Measurements from ENCODE around the gene STARD7.
A peak's percentile ranks its signal among the peaks of the same experiment; 100 is the strongest.

Gene STARD7

GRCh38 chr2:96195410-96196066 lies 13.1 kb downstream of the STARD7 start:
- DNase-seq = no peak

- DNase-seq = no peak
Measured at GRCh38 chr2:96191937-96192670, 16.5 kb downstream of the STARD7 start.

GRCh38 chr2:96188821-96189526 lies 19.7 kb downstream of the STARD7 start:
- DNase-seq = no peak

- DNase-seq = no peak
Measured at GRCh38 chr2:96186562-96186961, 22.1 kb downstream of the STARD7 start.

- no peak for DNase-seq
Measured at GRCh38 chr2:96185516-96185915, 23.1 kb downstream of the STARD7 start.

GRCh38 chr2:96184989-96185388 lies 23.6 kb downstream of the STARD7 start:
- no peak for DNase-seq

- DNase-seq = no peak
Measured at GRCh38 chr2:96184188-96184587, 24.4 kb downstream of the STARD7 start.

- DNase-seq = no peak
Measured at GRCh38 chr2:96181529-96181928, 27.1 kb downstream of the STARD7 start.

- DNase-seq = no peak
Measured at GRCh38 chr2:96180521-96180920, 28.1 kb downstream of the STARD7 start.

- no peak for DNase-seq
Measured at GRCh38 chr2:96180002-96180401, 28.6 kb downstream of the STARD7 start.

GRCh38 chr2:96176661-96177060 lies 32.0 kb downstream of the STARD7 start:
- DNase-seq = no peak

- no peak for DNase-seq
Measured at GRCh38 chr2:96175951-96176350, 32.7 kb downstream of the STARD7 start.

GRCh38 chr2:96174251-96175144 lies 34.1 kb downstream of the STARD7 start:
- peak; percentile 92 to 93 for DNase-seq

GRCh38 chr2:96171831-96172230 lies 36.8 kb downstream of the STARD7 start:
- DNase-seq = no peak

- DNase-seq = no peak
Measured at GRCh38 chr2:96170626-96171025, 38.0 kb downstream of the STARD7 start.

- no peak for DNase-seq
Measured at GRCh38 chr2:96169868-96170507, 38.6 kb downstream of the STARD7 start.

- DNase-seq = no peak
Measured at GRCh38 chr2:96167407-96168013, 41.1 kb downstream of the STARD7 start.

- peak; percentile 87 to 89 for DNase-seq
Measured at GRCh38 chr2:96164459-96165184, 44.0 kb downstream of the STARD7 start.

- peak; percentile 92 for DNase-seq
Measured at GRCh38 chr2:96163768-96164429, 44.7 kb downstream of the STARD7 start.

- DNase-seq = no peak
Measured at GRCh38 chr2:96163415-96163767, 45.2 kb downstream of the STARD7 start.

- DNase-seq = peak in 1 of 2 experiments; percentile 50
Measured at GRCh38 chr2:96161898-96162297, 46.7 kb downstream of the STARD7 start.
